ENCODE data around the gene GPR6.

Gene GPR6

DNA sequence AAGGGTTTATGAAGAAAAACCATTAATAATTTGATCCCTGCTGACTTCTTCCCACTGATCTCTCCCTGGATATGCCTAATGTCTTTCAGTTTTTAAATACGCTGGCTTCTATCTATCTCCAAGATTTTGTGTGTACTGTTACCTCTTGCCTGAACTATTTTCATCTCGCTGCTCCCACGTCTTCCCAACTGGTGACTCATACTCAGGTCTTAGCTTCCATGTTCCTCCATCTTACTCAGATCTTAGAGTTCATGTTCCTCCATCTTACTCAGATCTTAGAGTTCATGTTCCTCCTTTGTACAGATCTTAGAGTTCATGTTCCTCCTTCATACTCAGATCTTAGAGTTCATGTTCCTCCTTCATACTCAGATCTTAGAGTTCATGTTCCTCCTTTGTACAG, 21.6 kb downstream of the GPR6 start:
- DNase-seq (ENCODE audit: low read depth, low spot score): no peak

DNA sequence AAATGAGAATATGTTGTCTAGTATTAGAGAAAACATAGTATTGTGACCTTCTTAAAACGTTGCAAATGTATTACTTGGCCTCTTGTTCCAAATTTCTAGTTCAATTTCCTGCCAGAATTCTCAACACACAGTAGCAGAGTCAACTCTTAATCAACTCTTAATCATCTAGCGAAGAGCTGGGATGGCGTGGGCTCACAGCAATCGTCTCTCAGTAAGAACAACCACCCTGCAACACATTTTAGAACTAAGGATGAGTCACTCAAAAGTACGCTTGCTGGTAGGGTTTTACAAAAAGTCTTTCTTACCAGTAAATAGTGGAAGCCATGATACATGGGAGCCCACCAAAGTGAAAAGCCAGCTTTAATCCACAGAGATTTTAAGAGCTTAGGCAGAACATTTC, 24.6 kb downstream of the GPR6 start:
- DNase-seq (ENCODE audit: low read depth, low spot score): no peak

DNA sequence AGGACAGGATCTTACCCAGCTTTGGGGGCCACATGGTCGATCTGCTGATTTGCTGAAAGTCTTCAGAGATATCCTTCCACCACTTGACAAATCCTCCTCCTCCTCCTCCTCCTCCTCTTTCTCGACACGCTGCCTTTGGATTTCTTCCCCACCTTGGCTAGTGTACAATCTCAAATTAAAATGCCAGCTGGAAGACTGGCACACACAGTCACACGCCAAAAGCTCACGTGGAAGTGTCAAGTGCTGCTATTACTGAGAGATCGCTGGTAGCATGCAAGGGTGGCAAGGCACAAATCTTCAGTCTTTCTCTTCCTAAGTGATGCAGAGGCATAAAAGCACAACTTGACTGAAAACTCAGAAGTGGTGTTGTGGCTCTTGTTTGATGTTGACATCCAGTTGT, 35.3 kb downstream of the GPR6 start:
- no peak for DNase-seq (ENCODE audit: low read depth, low spot score)

DNA sequence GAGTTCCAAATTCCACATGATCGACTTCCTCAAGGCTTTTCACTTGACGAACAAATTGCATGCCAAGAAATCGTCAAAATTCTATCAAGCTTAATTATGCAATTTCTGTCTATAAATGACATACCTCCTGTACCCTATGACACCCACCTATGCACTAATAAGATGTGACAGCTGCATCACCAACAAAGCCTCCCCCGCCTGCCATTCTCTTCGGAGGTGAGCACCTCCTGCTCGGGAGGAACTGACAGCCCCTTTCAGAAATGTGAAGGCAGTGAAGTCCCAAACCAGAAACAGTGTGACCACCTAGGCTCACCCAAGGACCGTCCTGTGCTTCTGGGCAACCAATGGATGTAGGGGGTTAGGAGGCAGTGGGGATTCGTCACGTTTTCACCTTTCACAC, 37.1 kb downstream of the GPR6 start:
- no peak for DNase-seq (ENCODE audit: low read depth, low spot score)

- DNase-seq (ENCODE audit: low read depth, low spot score): no peak
These were observed 39.2 kb downstream of the GPR6 start for GRCh38 chr6:110017306-110017705.

GRCh38 chr6:110017946-110018345, 39.8 kb downstream of the GPR6 start:
- no peak for DNase-seq (ENCODE audit: low read depth, low spot score)

GRCh38 chr6:110018486-110018885, 40.4 kb downstream of the GPR6 start:
- no peak for DNase-seq (ENCODE audit: low read depth, low spot score)

DNA sequence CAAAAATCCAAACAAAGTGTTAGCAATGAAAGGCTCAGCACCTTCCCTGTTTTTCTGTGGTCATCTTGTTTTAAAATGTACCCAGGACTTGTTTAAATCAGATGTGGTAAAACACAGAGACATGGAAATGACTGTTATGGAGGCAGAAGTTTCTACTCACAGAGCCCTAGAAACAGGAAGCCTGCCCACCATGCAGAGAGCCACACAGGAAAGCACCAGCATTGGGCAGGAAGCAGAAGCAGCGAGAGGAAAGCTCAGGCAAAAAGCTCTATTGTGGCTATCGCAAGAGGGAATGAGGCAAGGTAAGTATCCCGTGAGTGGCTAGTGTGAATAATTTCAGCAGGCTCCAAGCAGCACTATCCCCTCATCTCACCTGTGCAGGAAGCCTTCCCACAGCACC, 42.8 kb downstream of the GPR6 start:
- DNase-seq (ENCODE audit: low read depth, low spot score): no peak

GRCh38 chr6:110029144-110029543, 51.0 kb downstream of the GPR6 start:
- no peak for DNase-seq (ENCODE audit: low read depth, low spot score)

All from smooth muscle cell of the brain vasculature (primary cell).